Retina (tissue), 1 donor: Measurements from ENCODE around the gene PTBP1.

ENCODE experiments used
- DNase-seq: peaks from one replicate; pipeline ENCODE4 v3.0.0-alpha.2; 2016

PTBP1 gene

GRCh38 chr19:772730-773436 is 24.4 kb upstream of the PTBP1 start:
- DNase-seq = no peak

DNA sequence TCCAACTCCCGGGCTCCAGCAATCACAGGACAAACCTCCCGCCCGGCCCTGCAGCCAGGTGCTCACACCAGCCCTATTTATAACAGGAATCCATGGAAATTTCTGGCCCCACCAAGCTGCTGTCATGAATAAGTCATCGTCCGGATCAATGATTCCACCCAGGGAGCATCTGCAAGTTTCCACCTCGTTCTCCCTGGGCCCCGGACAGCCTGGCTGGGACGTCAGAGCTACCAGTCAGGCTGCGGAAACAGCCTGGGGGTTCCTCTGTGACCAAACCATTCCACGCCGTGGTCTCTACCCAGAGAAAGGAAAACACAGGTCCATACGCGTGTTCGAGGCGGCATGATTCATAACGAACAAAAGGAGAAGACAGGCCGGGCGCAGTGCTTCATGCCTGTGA is 20.7 kb upstream of the PTBP1 start:
- peak; percentile 39 for DNase-seq

- DNase-seq = peak; percentile 73
These were observed 18.2 kb upstream of the PTBP1 start for GRCh38 chr19:778910-779653.

GRCh38 chr19:780935-781334 is 16.3 kb upstream of the PTBP1 start:
- no peak for DNase-seq

DNA sequence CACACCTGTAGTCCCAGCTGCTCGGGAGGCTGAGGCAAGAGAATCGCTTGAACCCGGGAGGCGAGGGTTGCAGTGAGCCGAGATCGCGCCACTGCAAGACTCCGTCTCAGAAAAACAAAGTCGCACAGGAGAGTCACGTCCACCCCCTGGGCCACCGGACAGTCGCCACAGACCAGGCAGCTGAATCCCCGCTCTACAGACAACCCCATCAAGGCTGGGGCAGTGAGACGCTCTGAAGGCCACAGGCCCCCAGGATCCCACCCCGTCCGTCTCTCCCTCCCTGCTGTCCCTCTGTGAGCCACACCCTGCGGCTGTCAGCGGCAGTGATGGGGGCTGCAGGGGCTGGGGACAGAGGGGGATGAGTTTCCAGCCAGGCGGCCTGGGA is 15.5 kb upstream of the PTBP1 start:
- no peak for DNase-seq

DNA sequence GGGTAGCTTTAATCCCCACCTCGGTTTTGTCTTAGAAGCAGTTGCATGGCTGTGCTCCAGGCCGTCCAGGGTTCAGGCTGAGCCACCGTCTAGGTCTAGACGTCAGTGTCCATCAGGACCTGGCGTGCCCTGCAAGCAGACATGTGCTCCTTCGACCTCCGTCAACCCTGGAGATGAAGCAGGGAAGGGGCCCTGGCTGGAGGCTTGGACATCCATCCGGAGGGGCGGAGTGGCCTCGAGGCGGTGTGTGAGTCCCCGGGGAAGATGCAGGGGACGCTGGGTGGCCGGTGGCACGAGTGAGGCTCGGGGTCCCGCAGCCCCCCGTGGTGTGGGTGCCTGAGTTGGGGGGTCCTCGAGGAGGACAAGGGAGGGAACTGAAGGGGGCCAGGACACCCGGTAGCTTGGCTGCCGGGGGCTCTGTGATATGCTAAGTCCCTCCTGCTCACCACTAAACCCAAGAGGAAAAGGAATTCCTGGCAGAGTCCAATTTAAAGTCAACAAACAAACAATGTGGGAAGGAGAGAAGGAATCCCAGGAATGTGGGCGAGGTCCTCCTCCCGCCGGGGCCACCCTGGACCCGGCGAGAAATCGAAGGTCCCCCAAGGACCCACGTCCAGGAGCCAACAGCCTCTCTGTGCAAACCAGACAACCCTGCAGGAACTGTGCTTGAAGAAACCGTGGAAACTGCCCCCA is 14.9 kb upstream of the PTBP1 start:
- peak; percentile 43 for DNase-seq

DNA sequence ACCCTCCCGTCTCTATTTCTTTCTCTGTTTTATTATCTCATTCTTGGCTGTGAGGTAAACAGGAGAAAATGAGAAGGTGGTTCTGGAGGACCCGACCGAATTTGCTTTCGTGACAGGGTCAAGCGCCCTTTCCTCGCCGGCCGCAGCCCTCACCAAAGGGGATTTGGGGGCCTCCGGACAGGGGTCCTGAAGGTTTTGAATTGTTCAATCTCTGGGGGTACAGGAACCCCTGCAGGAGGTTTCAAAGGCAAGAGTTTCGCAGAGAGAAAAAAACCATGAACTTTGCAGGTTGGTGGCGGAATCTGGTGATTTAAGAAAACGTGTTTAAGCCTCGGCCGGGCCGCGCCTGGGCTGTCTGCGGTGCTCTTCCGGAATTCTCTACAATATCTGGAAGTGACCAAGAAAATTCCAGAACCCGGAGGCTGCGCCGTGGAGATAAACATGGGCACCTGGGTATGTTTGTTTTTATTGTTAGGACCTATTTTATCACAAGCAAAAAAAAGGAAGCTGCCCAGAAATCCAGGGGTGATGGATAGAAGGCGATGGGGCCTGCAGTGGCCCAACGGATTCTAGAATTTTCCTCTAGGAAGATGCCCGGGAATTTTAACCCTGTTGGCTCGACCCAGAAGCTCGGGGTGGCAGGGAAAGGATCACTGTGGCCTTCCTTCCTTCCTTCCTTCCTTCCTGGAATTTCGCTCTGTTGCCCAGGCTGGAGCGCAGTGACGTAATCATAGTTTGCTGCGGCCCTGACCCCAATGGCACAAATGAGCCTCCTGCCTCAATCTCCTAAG is 14.2 kb upstream of the PTBP1 start:
- no peak for DNase-seq

GRCh38 chr19:784541-784940 is 12.7 kb upstream of the PTBP1 start:
- DNase-seq = no peak

DNA sequence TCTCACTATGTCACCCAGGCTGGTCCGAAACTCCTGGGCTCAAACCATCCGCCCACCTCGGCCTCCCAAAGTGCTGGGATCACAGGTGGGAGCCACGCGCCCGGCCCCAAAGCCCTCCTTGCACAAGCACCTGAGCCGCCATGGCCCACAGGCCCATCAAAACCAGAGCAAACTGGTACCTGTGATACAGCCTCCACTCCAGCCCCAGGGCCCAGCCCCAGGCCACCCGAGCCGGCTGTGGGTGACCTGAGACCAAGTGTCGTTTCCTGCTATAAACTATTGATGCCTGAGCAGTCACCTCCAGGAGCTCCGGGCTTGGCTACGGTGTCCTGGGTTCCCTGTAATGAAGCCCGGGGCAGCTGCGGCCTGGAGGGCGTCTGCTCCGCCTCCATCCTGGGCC is 9.7 kb upstream of the PTBP1 start:
- no peak for DNase-seq

- DNase-seq = no peak
These were observed 8.6 kb upstream of the PTBP1 start for GRCh38 chr19:788686-788982.

- DNase-seq = peak; percentile 79
These were observed 8.1 kb upstream of the PTBP1 start for GRCh38 chr19:788983-789700.

GRCh38 chr19:789701-790060 is 7.6 kb upstream of the PTBP1 start:
- DNase-seq = no peak

- DNase-seq = no peak
These were observed 6.2 kb upstream of the PTBP1 start for GRCh38 chr19:791007-791566.

DNA sequence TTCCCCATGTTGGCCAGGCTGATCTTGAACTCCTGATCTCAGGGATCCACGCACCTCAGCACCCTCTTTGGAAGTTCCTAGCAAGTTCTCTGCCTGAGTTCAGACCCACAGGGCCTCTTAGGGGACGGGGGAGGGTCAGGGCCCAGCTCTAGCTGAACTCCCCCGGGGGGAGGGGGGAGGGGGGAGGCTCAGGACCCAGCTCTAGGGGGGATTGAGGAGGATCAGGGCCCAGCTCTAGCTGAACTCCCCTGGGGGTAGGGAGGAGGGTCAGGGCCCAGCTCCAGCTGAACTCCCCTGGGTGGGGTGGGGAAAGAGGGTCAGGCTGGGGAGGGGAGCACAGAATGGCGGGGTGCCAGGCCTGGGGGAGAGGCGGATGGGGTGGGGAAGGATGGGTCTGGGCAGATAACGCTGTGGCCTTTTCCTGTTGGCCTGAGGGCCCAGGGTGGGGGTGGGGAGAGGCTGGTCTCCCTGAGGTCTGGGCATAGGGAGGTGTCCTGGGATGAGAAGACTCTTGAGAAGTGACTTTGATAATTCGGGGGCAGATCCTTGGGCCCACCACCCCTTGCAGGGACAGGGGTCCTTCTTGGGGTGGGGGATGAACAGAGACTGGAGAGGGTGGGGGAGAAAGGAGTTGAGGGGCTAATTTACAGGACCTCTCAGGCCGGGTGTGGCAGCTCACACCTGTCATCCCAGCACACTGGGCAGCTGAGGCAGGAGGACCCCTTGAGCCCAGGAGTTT is 5.5 kb upstream of the PTBP1 start:
- no peak for DNase-seq

DNA sequence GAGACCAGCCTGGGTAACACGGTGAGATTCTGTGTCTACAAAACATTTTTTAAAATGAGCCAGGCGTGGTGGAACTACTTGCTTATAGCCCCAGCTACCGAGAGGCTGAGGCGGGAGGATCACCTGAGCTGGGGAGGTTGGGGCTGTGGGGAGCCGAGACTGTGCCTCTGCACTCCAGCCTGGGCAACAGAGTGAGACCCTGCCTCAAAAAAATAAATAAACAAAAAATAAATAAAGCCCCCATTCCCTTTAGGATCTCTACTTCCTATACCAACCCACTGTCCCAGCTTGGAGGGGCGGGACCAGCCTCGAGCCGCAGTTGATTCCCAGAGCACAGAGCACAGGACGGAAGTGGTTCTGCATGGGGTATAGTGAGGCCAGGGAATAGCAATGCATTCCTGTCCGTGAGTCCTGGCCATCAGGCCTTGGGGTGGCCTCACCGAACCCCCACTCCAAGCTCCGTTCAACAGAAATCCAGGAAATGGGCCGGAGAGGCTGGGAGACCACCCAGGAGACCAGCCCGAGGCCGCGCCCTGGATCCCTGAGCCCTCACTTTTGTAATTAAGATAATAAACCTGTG is 4.9 kb upstream of the PTBP1 start:
- DNase-seq = no peak

DNA sequence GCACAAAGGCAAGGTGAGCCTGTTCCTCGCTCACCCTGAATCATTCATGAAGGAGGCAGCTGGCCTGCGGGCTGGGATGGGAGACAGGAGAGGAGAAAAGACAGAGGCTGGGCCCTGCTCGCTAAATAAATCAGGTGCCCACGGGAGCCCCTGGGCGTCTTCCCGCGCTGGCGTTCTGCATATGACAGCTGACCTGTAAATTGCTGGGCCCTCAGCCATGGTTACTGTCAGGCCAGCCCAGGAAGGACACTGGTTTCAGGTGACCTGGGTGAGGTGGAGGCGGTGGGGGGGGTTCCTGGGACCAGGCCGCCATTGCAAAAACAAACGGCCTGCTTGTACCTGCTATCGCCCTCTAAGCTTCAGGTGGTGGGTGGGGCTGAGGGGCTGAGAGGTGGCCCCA is 3.4 kb upstream of the PTBP1 start:
- DNase-seq = no peak

- no peak for DNase-seq
These were observed 2.1 kb upstream of the PTBP1 start for GRCh38 chr19:795073-795611.

DNA sequence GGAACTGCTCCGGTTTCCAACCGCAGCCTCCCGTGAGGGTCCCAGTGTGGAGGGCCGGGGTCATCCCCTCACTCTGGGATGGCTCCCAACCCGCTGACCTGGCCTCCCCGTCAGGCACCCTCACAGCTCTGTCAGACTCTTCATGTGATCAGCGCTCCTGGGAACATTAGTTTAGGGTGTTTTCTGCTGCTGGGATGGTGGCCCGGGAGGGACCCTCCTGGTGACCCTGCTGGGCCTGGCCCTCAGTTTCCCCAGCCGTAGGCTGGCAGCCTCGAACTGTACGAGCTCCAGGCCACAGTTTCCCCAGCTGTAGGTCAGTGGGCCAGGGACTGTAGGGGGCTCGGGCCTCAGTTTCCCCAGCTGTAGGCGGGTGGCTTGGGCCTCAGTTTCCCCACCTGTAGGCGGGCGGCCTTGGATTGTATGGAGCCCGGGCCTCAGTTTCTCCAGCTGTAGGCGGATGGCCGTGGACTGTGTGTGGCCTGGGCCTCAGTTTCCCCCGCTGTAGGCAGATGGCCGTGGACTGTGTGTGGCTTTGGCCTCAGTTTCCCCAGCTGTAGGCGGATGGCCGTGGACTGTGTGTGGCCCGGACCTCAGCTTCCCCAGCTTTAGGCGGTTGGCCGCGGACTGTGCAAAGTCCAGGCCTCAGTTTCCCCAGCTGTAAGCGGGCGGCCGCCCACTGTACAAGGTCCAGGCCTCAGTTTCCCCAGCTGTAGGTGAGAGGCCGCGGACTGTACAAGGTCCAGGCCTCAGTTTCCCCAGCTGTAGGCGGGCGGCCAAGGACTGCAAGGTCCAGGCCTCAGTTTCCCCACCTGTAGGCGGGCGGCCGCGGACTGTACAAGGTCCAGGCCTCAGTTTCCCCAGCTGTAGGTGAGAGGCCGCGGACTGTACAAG is 1.3 kb upstream of the PTBP1 start:
- DNase-seq = no peak

DNA sequence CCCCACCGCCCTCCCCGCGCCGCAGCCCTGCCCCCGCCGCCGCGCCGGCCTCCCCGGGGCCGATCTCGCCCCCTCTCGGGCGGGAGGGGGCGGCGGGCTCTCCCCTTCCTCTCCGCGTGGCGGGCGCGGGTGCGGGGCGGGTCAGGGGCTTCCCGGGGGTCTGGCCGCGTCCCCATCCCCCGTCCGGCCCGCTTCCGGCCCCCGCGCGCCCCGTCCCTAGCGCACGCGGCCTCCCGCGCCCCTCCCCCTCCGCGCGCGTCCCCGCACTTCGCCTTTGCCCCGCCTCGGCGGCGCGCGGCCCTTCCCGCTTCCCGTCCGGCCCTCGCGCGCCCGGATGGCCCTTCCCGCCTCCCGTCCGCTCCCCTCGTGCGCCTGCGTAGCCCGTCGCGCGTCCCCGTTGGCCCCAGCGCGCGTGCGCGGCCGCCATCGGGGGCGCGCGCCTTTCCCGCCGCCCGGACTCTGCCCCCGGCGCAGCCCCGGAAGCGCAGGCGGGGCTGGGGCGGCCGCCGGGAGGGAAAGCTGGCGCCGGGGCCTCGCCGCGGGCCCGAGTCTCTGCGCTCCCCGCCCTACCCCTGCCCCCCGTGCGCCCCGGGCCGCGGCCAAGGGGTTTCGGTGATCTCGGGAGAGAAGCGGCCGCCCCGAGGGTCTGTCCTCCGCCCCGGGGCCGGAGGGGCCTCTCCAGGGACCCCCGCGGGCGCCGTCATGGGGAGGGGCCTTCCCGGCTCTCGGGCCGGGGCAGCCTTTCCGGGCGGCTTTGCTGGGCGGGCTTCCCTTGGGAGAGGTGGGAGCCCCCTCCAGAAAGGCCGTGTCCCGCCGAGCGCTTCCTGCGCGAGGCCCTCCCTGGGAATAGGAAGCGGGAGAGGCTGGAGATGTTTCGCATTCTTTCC is 519 bp downstream of the PTBP1 start:
- DNase-seq = peak; percentile 79
